Vagina (tissue), 2 donors: ENCODE data around the gene ITGAE. TPM values are rescaled to one million over a fixed set of nuclear protein-coding genes. Genes with fewer than 3 reads are reported as not detected.

Source experiments
- DNase-seq, 2 donors: peaks; one replicate each; pipeline ENCODE4 v3.0.0-alpha.2; 2017; ENCODE audit errors: extremely low spot score in 2 of 2
- H3K27ac ChIP-seq: fragments of 200-600 bp; sonication (generic); one replicate; pipeline ENCODE4 v1.5.1; 2019
- H3K27me3 ChIP-seq: fragments of 200-600 bp; sonication (generic); one replicate; pipeline ENCODE4 v1.5.1; 2019
- H3K36me3 ChIP-seq, 2 donors: fragments of 200-600 bp; sonication (generic); one replicate each; pipeline ENCODE4 v1.5.1; 2017 to 2019
- H3K4me1 ChIP-seq: fragments of 200-600 bp; sonication (generic); one replicate; pipeline ENCODE4 v1.5.1; 2019
- H3K4me3 ChIP-seq, 2 donors: fragments of 200-600 bp; sonication (generic); 1 replicate in 1 of 2; 2 replicates in 1 of 2; pipeline ENCODE4 v1.5.1; 2016 to 2019
- H3K9me3 ChIP-seq: fragments of 200-600 bp; sonication (generic); one replicate; pipeline ENCODE4 v1.5.1; 2019
- POLR2A ChIP-seq, 2 donors: fragments of 450-650 bp; IDR thresholded peaks; one replicate each; pipeline ENCODE4 v1.6.1; 2017; ENCODE audit warnings: antibody characterized with exemption in 2 of 2, mild to moderate bottlenecking in 2 of 2, moderate library complexity in 2 of 2
- POLR2AphosphoS5 ChIP-seq, 2 donors: sonication (generic); formaldehyde crosslinking; IDR thresholded peaks; one replicate each; pipeline ENCODE4 v1.9.0; 2017; ENCODE audit warnings: antibody characterized with exemption in 2 of 2, mild to moderate bottlenecking in 2 of 2, low read depth in 1 of 2; ENCODE audit not compliant: insufficient read depth in 1 of 2
- intact Hi-C: fragments of 100-400 bp; cut with DNase I; formaldehyde crosslinking; loops from one replicate; pipeline ENCODE4 v1.15.1; 2023
- total RNA-seq: library from RNA; depleted of rRNA; stranded (reverse); fragments of >200 nt; gene quantifications from one replicate; pipeline ENCODE4 v1.2.3, GENCODE V29; 2016
- TF ChIP-seq, protein P1 (sequence below), 3 experiments: fragments of 450-650 bp in 2 of 3; fragments of 200-600 bp in 1 of 3; sonication (generic) in 1 of 3; IDR thresholded peaks; one replicate each; pipeline ENCODE4 v1.5.1; 2017 to 2019; ENCODE audit warnings: antibody characterized with exemption in 3 of 3, mild to moderate bottlenecking in 2 of 3, moderate library complexity in 2 of 3

The ITGAE gene
- total RNA-seq, 1 donor from 2014 or later, result 30.9 TPM

DNA sequence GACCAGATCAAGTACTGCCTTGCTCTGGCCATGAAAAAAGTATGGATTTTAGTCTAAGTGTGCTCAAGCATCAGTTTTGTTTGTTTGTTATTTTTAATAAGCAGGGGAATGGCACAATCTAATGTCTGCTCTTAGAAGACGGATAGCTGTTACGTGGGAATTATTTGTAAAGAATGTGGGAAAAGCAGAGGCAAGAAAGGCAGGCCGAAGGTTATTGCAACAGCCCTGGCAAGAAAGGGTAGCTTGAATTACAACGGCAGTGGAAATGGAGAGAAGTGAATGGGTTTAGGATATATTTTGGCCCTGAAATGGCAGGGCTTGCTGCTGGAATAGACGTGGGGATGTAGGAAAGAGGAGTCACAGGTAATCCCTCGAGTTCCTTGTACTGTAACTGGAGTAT lies 78.3 kb downstream of the ITGAE start:
- H3K9me3 ChIP-seq, result no peaks in the 10 kb centered on the region
- intact Hi-C loops, result no loop called here
- H3K36me3 ChIP-seq, result peaks cover 0 to 23% of the 10 kb centered on the region in 2 donors
- H3K27ac ChIP-seq, result peak overlapping the region; percentile 85
- peaks cover 48% of the 10 kb centered on the region for H3K4me1 ChIP-seq
- H3K27me3 ChIP-seq, result no peaks in the 10 kb centered on the region
- peak overlapping the region; percentile 74 to 76 for H3K4me3 ChIP-seq
- no peak for TF ChIP-seq POLR2A (IDR thresholded peaks at IDR 0.05)
- no peak for TF ChIP-seq POLR2AphosphoS5 (IDR thresholded peaks at IDR 0.05; ENCODE audit: insufficient read depth in 1 of 2, low read depth in 1 of 2)
- TF ChIP-seq, protein P1, sequence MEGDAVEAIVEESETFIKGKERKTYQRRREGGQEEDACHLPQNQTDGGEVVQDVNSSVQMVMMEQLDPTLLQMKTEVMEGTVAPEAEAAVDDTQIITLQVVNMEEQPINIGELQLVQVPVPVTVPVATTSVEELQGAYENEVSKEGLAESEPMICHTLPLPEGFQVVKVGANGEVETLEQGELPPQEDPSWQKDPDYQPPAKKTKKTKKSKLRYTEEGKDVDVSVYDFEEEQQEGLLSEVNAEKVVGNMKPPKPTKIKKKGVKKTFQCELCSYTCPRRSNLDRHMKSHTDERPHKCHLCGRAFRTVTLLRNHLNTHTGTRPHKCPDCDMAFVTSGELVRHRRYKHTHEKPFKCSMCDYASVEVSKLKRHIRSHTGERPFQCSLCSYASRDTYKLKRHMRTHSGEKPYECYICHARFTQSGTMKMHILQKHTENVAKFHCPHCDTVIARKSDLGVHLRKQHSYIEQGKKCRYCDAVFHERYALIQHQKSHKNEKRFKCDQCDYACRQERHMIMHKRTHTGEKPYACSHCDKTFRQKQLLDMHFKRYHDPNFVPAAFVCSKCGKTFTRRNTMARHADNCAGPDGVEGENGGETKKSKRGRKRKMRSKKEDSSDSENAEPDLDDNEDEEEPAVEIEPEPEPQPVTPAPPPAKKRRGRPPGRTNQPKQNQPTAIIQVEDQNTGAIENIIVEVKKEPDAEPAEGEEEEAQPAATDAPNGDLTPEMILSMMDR (IDR thresholded peaks at IDR 0.05), result no peak
- no peak for DNase-seq

DNA sequence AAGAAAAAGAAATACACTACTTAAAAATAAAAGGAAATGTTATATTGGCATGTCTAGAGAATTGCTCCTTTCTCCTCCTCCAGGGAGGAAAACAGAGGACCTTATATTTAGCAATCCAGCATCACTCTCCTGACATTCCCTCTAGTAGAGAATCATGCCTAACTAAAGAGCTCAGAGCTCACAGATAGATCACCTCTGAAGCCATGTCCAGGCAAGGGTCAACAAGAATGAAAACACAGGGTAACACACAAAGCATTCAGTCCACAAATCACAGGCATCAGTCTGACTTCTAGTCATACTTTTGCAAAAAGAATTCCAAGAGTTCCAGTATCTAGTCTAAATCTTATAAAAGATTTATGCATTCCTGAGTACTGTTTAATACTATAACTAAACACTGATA lies 81.7 kb downstream of the ITGAE start:
- Histone ChIP-seq H3K4me3 (no peak overlapping the region), H3K27me3 (no peaks in the 10 kb centered on the region), H3K27ac (peak overlapping the region; percentile 60), H3K36me3 (peaks cover 0 to 54% of the 10 kb centered on the region in 2 donors), H3K9me3 (no peaks in the 10 kb centered on the region), H3K4me1 (peaks cover 46% of the 10 kb centered on the region)
- intact Hi-C loops, result no loop called here
- no peak for DNase-seq
- TF ChIP-seq, protein P1 (IDR thresholded peaks at IDR 0.05), result no peak
- TF ChIP-seq POLR2A (IDR thresholded peaks at IDR 0.05) (no peak), POLR2AphosphoS5 (IDR thresholded peaks at IDR 0.05; ENCODE audit: insufficient read depth in 1 of 2, low read depth in 1 of 2) (no peak)

DNA sequence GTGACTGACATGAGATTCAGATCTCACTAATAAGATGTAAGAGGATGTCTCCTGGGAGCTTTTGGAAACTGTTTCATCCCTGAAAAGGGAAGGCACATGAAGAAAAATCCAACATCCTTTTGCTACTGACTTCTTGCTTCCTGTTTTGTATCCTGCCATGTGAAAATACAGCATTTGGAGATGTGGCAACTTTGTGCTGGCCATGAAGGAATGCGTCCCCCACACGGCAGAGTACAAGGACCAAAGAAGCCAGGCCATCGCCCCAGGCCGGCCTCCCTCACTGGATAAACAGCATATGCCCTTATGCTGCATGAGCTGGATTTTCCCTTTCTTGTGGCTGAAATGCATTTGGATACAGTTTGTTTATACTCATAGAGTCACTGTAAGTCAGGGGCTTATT lies 82.8 kb downstream of the ITGAE start:
- H3K36me3 ChIP-seq, result peaks cover 0 to 59% of the 10 kb centered on the region in 2 donors
- no peak for TF ChIP-seq POLR2AphosphoS5 (IDR thresholded peaks at IDR 0.05; ENCODE audit: insufficient read depth in 1 of 2, low read depth in 1 of 2)
- intact Hi-C loops, result no loop called here
- no peak overlapping the region for H3K27ac ChIP-seq
- H3K27me3 ChIP-seq, result no peaks in the 10 kb centered on the region
- peaks cover 42% of the 10 kb centered on the region for H3K4me1 ChIP-seq
- H3K9me3 ChIP-seq, result no peaks in the 10 kb centered on the region
- DNase-seq, result no peak
- H3K4me3 ChIP-seq, result no peak overlapping the region

DNA sequence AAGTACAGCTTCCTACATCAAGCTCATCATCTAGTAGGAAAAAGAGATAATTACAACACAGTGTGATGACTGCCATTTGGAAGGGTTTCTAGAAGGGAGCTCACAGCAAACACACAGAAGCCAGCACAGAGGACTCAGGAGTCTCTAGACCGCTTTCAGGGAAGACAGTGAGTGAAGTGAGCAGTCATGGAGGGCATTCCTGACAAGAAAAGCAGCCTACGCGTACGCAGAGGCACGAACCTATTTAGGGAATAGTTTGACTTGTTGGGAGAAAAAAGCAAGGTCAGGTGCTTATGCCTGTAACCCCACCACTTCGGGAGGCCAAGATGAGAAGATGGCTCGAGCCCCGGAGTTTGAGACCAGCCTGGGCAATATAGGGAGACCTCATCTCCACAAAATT lies 85.7 kb downstream of the ITGAE start:
- intact Hi-C loops, result no loop called here
- no peak for TF ChIP-seq POLR2AphosphoS5 (IDR thresholded peaks at IDR 0.05; ENCODE audit: insufficient read depth in 1 of 2, low read depth in 1 of 2)
- TF ChIP-seq, protein P1 (IDR thresholded peaks at IDR 0.05), result no peak
- no peak for TF ChIP-seq POLR2A (IDR thresholded peaks at IDR 0.05)
- Histone ChIP-seq H3K4me1 (peaks cover 19% of the 10 kb centered on the region), H3K27ac (no peak overlapping the region), H3K4me3 (no peak overlapping the region), H3K36me3 (peaks cover 0 to 64% of the 10 kb centered on the region in 2 donors), H3K9me3 (no peaks in the 10 kb centered on the region), H3K27me3 (no peaks in the 10 kb centered on the region)
- no peak for DNase-seq

- Histone ChIP-seq H3K27me3 (no peaks in the 10 kb centered on the region), H3K27ac (no peak overlapping the region), H3K4me1 (peaks cover 5% of the 10 kb centered on the region), H3K4me3 (no peak overlapping the region), H3K36me3 (peaks cover 0 to 54% of the 10 kb centered on the region in 2 donors), H3K9me3 (no peaks in the 10 kb centered on the region)
- TF ChIP-seq POLR2AphosphoS5 (IDR thresholded peaks at IDR 0.05; ENCODE audit: insufficient read depth in 1 of 2, low read depth in 1 of 2), result no peak
- TF ChIP-seq, protein P1 (IDR thresholded peaks at IDR 0.05), result no peak
- no peak for TF ChIP-seq POLR2A (IDR thresholded peaks at IDR 0.05)
- intact Hi-C loops, result no loop called here
- no peak for DNase-seq
These were observed 88.1 kb downstream of the ITGAE start for GRCh38 chr17:3712811-3713463.
